Cardiac fibroblast (primary cell): Measurements from ENCODE around the gene INS.

Experiments used
- DNase-seq, 2 donors: peaks; one replicate each; pipeline versions ENCODE4 v3.0.0 to v3.0.0-alpha.2; 2010; ENCODE audit warnings: low read depth in 2 of 2
- H3K4me3 ChIP-seq, 2 donors: replicated peaks in 1 of 2; 1 replicate in 1 of 2; 2 replicates in 1 of 2; pipeline ENCODE4 v1.5.1; 2011; ENCODE audit warnings: low read depth in 2 of 2, low read length in 2 of 2, mild to moderate bottlenecking in 2 of 2, moderate library complexity in 1 of 2
- TF ChIP-seq, protein P1 (sequence below): IDR thresholded peaks from one replicate; pipeline ENCODE4 v1.5.1; 2011; ENCODE audit warnings: low read depth, mild to moderate bottlenecking, low read length, inconsistent platforms

INS gene

DNA sequence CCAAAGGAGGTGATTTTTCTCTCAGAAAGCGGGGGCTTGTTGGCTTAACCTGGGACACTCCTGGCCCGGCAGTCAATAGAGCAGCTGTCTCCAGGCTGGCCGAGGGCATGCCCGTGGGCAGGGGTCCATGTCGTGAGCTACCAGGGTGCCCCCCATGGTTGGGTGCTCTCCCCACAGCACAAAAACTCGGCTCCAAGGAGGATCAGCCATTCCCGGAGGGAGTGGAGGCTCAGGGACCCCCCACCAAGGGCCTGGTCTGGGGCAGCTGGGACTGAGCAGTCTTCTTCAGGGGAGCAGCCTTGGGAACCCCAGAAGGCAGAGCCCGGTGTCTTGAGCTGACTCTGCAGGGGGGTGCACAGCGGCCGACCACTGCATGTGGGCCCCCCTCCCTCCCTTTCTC is 31.4 kb upstream of the INS start:
- TF ChIP-seq, protein P1, sequence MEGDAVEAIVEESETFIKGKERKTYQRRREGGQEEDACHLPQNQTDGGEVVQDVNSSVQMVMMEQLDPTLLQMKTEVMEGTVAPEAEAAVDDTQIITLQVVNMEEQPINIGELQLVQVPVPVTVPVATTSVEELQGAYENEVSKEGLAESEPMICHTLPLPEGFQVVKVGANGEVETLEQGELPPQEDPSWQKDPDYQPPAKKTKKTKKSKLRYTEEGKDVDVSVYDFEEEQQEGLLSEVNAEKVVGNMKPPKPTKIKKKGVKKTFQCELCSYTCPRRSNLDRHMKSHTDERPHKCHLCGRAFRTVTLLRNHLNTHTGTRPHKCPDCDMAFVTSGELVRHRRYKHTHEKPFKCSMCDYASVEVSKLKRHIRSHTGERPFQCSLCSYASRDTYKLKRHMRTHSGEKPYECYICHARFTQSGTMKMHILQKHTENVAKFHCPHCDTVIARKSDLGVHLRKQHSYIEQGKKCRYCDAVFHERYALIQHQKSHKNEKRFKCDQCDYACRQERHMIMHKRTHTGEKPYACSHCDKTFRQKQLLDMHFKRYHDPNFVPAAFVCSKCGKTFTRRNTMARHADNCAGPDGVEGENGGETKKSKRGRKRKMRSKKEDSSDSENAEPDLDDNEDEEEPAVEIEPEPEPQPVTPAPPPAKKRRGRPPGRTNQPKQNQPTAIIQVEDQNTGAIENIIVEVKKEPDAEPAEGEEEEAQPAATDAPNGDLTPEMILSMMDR, result no peak
- H3K4me3 ChIP-seq, result no peak overlapping the region
- no peak for DNase-seq

DNA sequence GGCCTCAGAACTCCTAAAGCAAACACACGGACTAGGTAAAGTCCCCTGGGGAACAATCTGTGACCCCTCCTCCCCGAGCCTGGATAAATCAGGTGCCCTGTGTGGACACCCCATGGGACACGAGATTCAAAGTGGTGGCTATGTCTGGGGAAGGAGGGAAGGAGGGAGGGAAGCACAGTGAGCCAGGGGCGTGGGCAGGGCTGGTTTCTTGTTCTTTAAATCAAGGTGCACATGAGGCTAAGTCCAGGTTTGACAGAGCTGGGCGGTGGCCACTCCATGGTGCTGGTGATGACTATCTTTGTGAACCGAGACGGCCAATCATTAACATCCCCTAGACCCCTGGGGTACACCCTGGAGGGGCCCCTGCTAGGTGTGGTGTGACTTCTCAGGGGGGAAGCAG is 30.9 kb upstream of the INS start:
- DNase-seq, result no peak
- no peak overlapping the region for H3K4me3 ChIP-seq
- TF ChIP-seq, protein P1, result no peak

- TF ChIP-seq, protein P1, result no peak
- no peak for DNase-seq
- no peak overlapping the region for H3K4me3 ChIP-seq
Observed at GRCh38 chr11:2190657-2191471, 29.9 kb upstream of the INS start.

DNA sequence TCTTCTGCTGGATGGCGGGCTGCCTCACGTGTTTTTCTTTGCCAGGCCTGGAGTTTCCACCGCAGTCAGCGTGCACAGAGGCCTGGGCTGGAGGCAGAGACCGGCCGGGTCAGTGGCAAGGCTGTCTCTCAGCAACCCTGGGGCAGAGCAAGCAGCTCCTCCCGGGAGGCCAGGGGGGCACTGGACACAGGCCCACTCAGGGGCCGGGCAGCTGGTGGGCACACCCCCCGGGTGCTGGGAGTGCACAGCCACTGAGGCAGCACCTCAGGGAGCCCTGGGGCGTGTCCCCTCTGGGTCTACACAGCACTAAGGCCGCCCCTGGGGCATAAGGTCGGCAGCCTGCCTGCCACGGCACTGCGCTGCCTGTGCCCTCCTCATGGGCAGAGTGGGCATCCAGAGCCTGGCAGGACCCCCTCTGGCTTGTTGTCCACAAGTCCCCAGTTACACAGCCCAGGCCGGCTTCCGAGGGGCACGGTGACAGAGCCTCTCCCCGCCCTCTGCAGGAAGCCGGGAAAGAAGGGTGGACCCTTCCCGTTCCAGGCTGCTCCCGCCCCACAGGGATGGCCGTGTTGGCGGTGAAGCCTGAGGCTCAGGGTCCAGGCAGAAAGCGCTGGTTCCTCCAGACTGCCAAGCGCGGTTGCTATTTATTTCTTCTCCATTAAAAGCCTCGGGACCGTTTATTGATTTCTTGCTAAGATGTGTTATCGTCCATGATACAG is 29.1 kb upstream of the INS start:
- H3K4me3 ChIP-seq, result no peak overlapping the region
- DNase-seq, result no peak
- TF ChIP-seq, protein P1, result no peak

GRCh38 chr11:2188745-2189144 is 27.7 kb upstream of the INS start:
- H3K4me3 ChIP-seq, result no peak overlapping the region
- DNase-seq, result no peak
- TF ChIP-seq, protein P1, result no peak

- no peak for DNase-seq
- H3K4me3 ChIP-seq, result no peak overlapping the region
- TF ChIP-seq, protein P1, result no peak
Observed at GRCh38 chr11:2187280-2187707, 26.3 kb upstream of the INS start.
